Transverse colon (tissue), 3 donors: ENCODE results near the gene PRPH2.

Source experiments
- POLR2A ChIP-seq: fragments of 450-650 bp; IDR thresholded peaks from one replicate; pipeline ENCODE4 v1.6.1; 2016; ENCODE audit warnings: antibody characterized with exemption, mild to moderate bottlenecking, moderate library complexity
- TF ChIP-seq, protein P1 (sequence below), 5 experiments: fragments of 200-600 bp in 3 of 5; fragments of 450-650 bp in 2 of 5; sonication (generic) in 3 of 5; IDR thresholded peaks; 1 replicate in 2 of 5; 2 replicates in 3 of 5; pipeline ENCODE4 v1.5.1; 2016 to 2017; ENCODE audit warnings: antibody characterized with exemption in 5 of 5, inconsistent platforms in 3 of 5, mild to moderate bottlenecking in 2 of 5, moderate library complexity in 1 of 5

DNA sequence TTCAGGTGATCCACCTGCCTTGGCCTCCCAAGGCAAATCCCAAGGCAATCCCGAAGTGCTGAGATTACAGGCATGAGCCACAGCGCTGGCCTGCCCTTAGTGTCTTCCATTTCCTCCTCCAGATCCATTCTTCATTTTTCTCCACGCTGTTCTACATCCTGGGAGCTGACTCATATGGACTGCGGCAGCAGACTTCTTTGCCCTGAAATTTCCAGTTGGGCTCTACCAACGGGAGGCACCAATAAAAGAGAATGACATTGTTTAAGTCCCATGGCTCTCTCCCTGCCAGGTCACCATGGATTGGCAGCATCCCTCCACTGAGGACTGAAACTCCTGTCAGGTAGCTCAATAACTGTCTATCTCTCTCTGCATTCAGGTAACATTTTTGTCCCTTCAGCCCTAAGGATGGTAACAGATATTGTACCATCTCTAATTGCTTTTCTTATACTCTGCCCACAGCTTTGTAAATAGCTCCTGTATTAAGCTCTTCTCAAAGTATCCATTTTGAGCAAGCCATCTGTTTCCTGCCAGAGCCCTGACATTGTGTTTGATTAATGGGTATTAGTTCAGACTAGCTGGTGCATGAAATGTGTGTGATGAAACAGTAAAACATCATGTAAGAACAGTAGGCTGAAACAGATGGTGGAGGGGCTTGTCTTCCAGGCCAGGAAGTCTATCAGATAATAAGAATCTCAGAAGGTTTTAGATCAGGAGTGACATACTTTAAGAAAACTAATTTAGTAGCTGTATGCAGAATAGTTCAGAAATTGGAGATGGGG is 19.9 kb upstream of the PRPH2 start:
- no peak for TF ChIP-seq POLR2A
- TF ChIP-seq, protein P1, sequence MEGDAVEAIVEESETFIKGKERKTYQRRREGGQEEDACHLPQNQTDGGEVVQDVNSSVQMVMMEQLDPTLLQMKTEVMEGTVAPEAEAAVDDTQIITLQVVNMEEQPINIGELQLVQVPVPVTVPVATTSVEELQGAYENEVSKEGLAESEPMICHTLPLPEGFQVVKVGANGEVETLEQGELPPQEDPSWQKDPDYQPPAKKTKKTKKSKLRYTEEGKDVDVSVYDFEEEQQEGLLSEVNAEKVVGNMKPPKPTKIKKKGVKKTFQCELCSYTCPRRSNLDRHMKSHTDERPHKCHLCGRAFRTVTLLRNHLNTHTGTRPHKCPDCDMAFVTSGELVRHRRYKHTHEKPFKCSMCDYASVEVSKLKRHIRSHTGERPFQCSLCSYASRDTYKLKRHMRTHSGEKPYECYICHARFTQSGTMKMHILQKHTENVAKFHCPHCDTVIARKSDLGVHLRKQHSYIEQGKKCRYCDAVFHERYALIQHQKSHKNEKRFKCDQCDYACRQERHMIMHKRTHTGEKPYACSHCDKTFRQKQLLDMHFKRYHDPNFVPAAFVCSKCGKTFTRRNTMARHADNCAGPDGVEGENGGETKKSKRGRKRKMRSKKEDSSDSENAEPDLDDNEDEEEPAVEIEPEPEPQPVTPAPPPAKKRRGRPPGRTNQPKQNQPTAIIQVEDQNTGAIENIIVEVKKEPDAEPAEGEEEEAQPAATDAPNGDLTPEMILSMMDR (IDR thresholded peaks at IDR 0.05), result no peak
